GM12878 (cell line): ENCODE data around the gene HJV. TPM values are rescaled to one million over a fixed set of nuclear protein-coding genes. Genes with fewer than 3 reads are reported as not detected.
"Not testable (repeated sequence)": the region's sequence is repeated elsewhere in the genome, so short reads cannot be mapped to it uniquely, and the experiment has no call there.

ENCODE experiments used
- ATAC-seq: fragments of 200-7000 bp; cut with Tn5 transposase; 3 replicates; pipeline ENCODE4 v1.9.1; 2020; ENCODE audit warnings: mild to moderate bottlenecking, moderate library complexity
- Bru-seq: library from RNA; stranded (reverse); fragments of 400-500 nt; gene quantifications from one replicate; lab custom pipeline; 2021; lab: Mats Ljungman, UMichigan
- BruChase-seq, 2 experiments: library from RNA; stranded (reverse); fragments of 400-500 nt; gene quantifications; one replicate each; lab custom pipeline; 2021; lab: Mats Ljungman, UMichigan
- BruUV-seq: library from RNA; stranded (reverse); fragments of 400-500 nt; replicated peaks from 2 replicates; lab custom pipeline; 2021; lab: Mats Ljungman, UMichigan
- CTCF ChIA-PET: fragments of 300-600 bp; sonication (Branson Sonifier 250); formaldehyde crosslinking; extraction: SDS; loops from one replicate; lab custom pipeline; 2021; ENCODE audit warnings: inconsistent platforms; lab: Yijun Ruan, JAX
- POLR2A ChIA-PET: fragments of 350-600 bp; formaldehyde crosslinking; extraction: SDS; loops from one replicate; lab custom pipeline; 2021; ENCODE audit warnings: inconsistent platforms; lab: Charles Lee
- RAD21 ChIA-PET: fragments of 300-600 bp; sonication (Branson Sonifier 250); formaldehyde crosslinking; loops from one replicate; lab custom pipeline; 2023; ENCODE audit warnings: antibody characterized with exemption; ENCODE audit not compliant: unreplicated experiment; lab: Charles Lee
- SMC1A ChIA-PET: fragments of 300-600 bp; sonication (Branson Sonifier 250); formaldehyde crosslinking; loops from one replicate; lab custom pipeline; 2023; ENCODE audit not compliant: unreplicated experiment, uncharacterized antibody; lab: Charles Lee
- DNase-seq: peaks from one replicate; pipeline ENCODE4 v3.0.0-alpha.2; 2011; ENCODE audit warnings: low read depth, low spot score
- FAIRE-seq: peaks from 3 replicates; lab custom pipeline; 2011; peaks lifted over from hg19 to GRCh38; lab: Jason Lieb, UNC
- H2AFZ ChIP-seq: 2 replicates; pipeline ENCODE4 v1.6.0; 2011; ENCODE audit warnings: low read depth, low read length, control low read depth; ENCODE audit not compliant: control insufficient read depth
- H3K27ac ChIP-seq: 2 replicates; pipeline ENCODE4 v1.5.1; 2011; ENCODE audit warnings: control low read depth; ENCODE audit not compliant: control insufficient read depth, insufficient read depth
- H3K27me3 ChIP-seq, 2 experiments: replicated peaks in 1 of 2; 2 replicates each; pipeline versions ENCODE4 v1.6.0 to v1.6.1; 2011; ENCODE audit warnings: low read length in 1 of 2; ENCODE audit not compliant: control insufficient read depth in 2 of 2, insufficient read depth in 2 of 2
- H3K36me3 ChIP-seq, 2 experiments: 2 replicates each; pipeline ENCODE4 v1.5.1; 2011; ENCODE audit warnings: low read length in 1 of 2; ENCODE audit not compliant: control insufficient read depth in 2 of 2, insufficient read depth in 2 of 2
- H3K4me1 ChIP-seq: 2 replicates; pipeline ENCODE4 v1.6.1; 2011; ENCODE audit warnings: mild to moderate bottlenecking, low read length, moderate library complexity, mixed read lengths; ENCODE audit not compliant: control insufficient read depth, insufficient read depth
- H3K4me2 ChIP-seq: 2 replicates; pipeline ENCODE4 v1.6.0; 2011; ENCODE audit warnings: control low read depth; ENCODE audit not compliant: control insufficient read depth, insufficient read depth
- H3K4me3 ChIP-seq: fragments of 200-600 bp; sonication (generic); 2 replicates; pipeline ENCODE4 v1.5.1; 2016
- H3K79me2 ChIP-seq: 2 replicates; pipeline ENCODE4 v1.6.0; 2011; ENCODE audit warnings: low read length; ENCODE audit not compliant: control insufficient read depth, insufficient read depth
- H3K9ac ChIP-seq: 2 replicates; pipeline ENCODE4 v1.8.0; 2011; ENCODE audit warnings: low read length, control low read depth, mixed read lengths; ENCODE audit not compliant: control insufficient read depth, insufficient read depth
- H3K9me3 ChIP-seq: replicated peaks from 3 replicates; pipeline ENCODE4 v1.5.1; 2011; ENCODE audit warnings: mild to moderate bottlenecking, low read length; ENCODE audit not compliant: control insufficient read depth, insufficient read depth
- H4K20me1 ChIP-seq: 2 replicates; pipeline ENCODE4 v1.6.0; 2011; ENCODE audit not compliant: control insufficient read depth, insufficient read depth
- NR2C1 ChIP-seq: fragments of 450-650 bp; IDR thresholded peaks from 2 replicates; pipeline ENCODE4 v1.6.1; 2017; ENCODE audit warnings: antibody characterized with exemption, mild to moderate bottlenecking, moderate library complexity
- WGBS: methylation state at CpG from one replicate; pipeline ENCODE4 v1.1.6; 2016; ENCODE audit warnings: low lambda C conversion rate; ENCODE audit not compliant: insufficient replicate concordance, insufficient coverage; ENCODE audit errors: missing lambda C conversion rate; 5-methylcytosine and 5-hydroxymethylcytosine counted together
- in situ Hi-C: fragments of 300-500 bp; cut with MboI; formaldehyde crosslinking; loops from 9 replicates; pipeline ENCODE4 v1.14.3; 2018; ENCODE audit warnings: mixed read lengths
- intact Hi-C: fragments of 100-400 bp; cut with micrococcal nuclease; formaldehyde crosslinking; loops from one replicate; pipeline ENCODE4 v1.14.2; 2022; ENCODE audit not compliant: unreplicated experiment
- long read RNA-seq, 2 experiments: library from polyadenylated mRNA; unstranded; transcript quantifications; one replicate each; pipeline ENCODE4 v2.0.0, GENCODE V29; 2019 to 2020
- polyA minus RNA-seq, 3 experiments: library from RNA; depleted of rRNA, polyadenylated mRNA; stranded (reverse); fragments of >200 nt; gene quantifications; 2 replicates each; pipeline ENCODE4 v1.2.3, GENCODE V29; 2011
- polyA plus RNA-seq, 11 experiments: library from polyadenylated mRNA; depleted of rRNA in 4 of 11; unstranded in 6 of 11; stranded (reverse) in 5 of 11; fragments of >200 nt; fragmentation: Nextera tagmentation in 4 of 11; fragmentation: Illumina TruSeq in 1 of 11; extraction: Ambion mirVana in 4 of 11; extraction: Trizol in 1 of 11; gene quantifications; 1 replicate in 1 of 11; 2 replicates in 10 of 11; pipeline versions ENCODE4 v1.2.1 to v1.2.3, GENCODE V29; 2011 to 2016; ENCODE audit warnings: inconsistent platforms in 2 of 11, missing spikeins in 2 of 11, low read depth in 1 of 11
- total RNA-seq, 4 experiments: library from RNA; depleted of rRNA in 3 of 4; stranded (reverse); fragments of >200 nt in 3 of 4; fragmentation: Illumina TruSeq in 1 of 4; extraction: Trizol in 1 of 4; gene quantifications; 2 replicates each; pipeline versions ENCODE4 v1.2.1 to v1.2.3, GENCODE V29; 2013 to 2021

Gene HJV, protein sequence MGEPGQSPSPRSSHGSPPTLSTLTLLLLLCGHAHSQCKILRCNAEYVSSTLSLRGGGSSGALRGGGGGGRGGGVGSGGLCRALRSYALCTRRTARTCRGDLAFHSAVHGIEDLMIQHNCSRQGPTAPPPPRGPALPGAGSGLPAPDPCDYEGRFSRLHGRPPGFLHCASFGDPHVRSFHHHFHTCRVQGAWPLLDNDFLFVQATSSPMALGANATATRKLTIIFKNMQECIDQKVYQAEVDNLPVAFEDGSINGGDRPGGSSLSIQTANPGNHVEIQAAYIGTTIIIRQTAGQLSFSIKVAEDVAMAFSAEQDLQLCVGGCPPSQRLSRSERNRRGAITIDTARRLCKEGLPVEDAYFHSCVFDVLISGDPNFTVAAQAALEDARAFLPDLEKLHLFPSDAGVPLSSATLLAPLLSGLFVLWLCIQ
- not detected in 2 replicates for total RNA-seq (2013; cell fraction: nucleolus; rRNA removed)
- total RNA-seq (2014; rRNA removed) = 0.11 TPM in 1 of 2 replicates, not detected in the other
- not detected in 2 replicates for total RNA-seq (2014; rRNA removed; fragmentation: Illumina TruSeq; extraction: Trizol)
- not detected in 2 replicates for total RNA-seq (2021)
- not detected for polyA plus RNA-seq (2011; ENCODE audit: low read depth)
- not detected in 2 replicates for polyA plus RNA-seq (2011; rRNA removed)
- not detected in 2 replicates for polyA plus RNA-seq (2011; cell fraction: cytosol; rRNA removed)
- not detected in 2 replicates for polyA plus RNA-seq (2011; cell fraction: nucleus; rRNA removed)
- polyA plus RNA-seq (2012) = 0.08 TPM in 1 of 2 replicates, not detected in the other
- polyA plus RNA-seq (2014; fragmentation: Illumina TruSeq; extraction: Trizol) = not detected in 2 replicates
- not detected for polyA plus RNA-seq (2014; fragmentation: Nextera tagmentation; extraction: Ambion mirVana)
- polyA plus RNA-seq (2014; rRNA removed) = not detected in 2 replicates
- polyA plus RNA-seq (2016; fragmentation: Nextera tagmentation; extraction: Ambion mirVana) = not detected
- not detected in 2 replicates for polyA minus RNA-seq (2011; rRNA and poly(A)+ RNA removed)
- not detected in 2 replicates for polyA minus RNA-seq (2011; cell fraction: cytosol; rRNA and poly(A)+ RNA removed)
- not detected in 2 replicates for polyA minus RNA-seq (2011; cell fraction: nucleus; rRNA and poly(A)+ RNA removed)
- percentile 17 among the genes with signal in this experiment for Bru-seq, nascent RNA
- percentile 13 among the genes with signal in this experiment for BruChase-seq, experiment 1, labeled RNA remaining after a 6-hour chase
- percentile 18 among the genes with signal in this experiment for BruChase-seq, experiment 2, labeled RNA remaining after a 2-hour chase
- long read RNA-seq, experiment 1 = 0 reads
- long read RNA-seq, experiment 2, partial matches to known transcripts = 0 of 1 reads
- long read RNA-seq, experiment 2, other reads (novel, unspliced or antisense) = 1 of 1 reads

GRCh38 chr1:146021622-146022402 lies at the start of gene HJV:
HJV (minus strand) TSS chr1:146021735; CDS start chr1:146020231, 1,504 bp downstream.
- BruUV-seq = no TSS peak
- DNase-seq (no peak), FAIRE-seq (no peak), ATAC-seq (no peak)
- ChIA-PET SMC1A (interaction anchor here (1.1 to 2.4 kb wide), 4 partner anchors 10 to 130 kb away, joined by 3 to 21 read pairs (median 5); partner anchors contain the start of genes ANKRD34A and POLR3GL), CTCF (interaction anchor here (0.7 to 2.6 kb wide), 7 partner anchors 10 to 175 kb away, joined by 3 to 16 read pairs (median 4); partner anchors contain the start of gene RBM8A), RAD21 (interaction anchor here (1.1 kb wide), 1 partner anchor 163 kb away, joined by 3 read pairs; the partner anchor contains the start of gene PIAS3), POLR2A (interaction anchor here (0.6 to 1.4 kb wide), 2 partner anchors 13 to 67 kb away, joined by 3 read pairs; no protein-coding TSS in a partner anchor)
- Histone ChIP-seq H3K36me3 (no peaks in the 10 kb centered on the region), H3K9ac (no peak within 1 kb of the TSS), H3K4me3 (no peak within 1 kb of the TSS), H3K4me1 (no peaks in the 10 kb centered on the region), H3K9me3 (no peaks in the 10 kb centered on the region), H3K27me3 (peaks cover 4 to 9% of the 10 kb centered on the region in 2 experiments; a peak in 3 of 4 replicates), H3K27ac (no peak within 1 kb of the TSS), H3K79me2 (no peaks in the 10 kb centered on the region), H4K20me1 (no peaks in the 10 kb centered on the region), H2AFZ (no peak within 1 kb of the TSS), H3K4me2 (no peak within 1 kb of the TSS)
- 0% methylated on average over 3 of the region's 5 CpGs for WGBS
- intact Hi-C loops (no loop called here), in situ Hi-C loops (no loop called here)
- TF ChIP-seq NR2C1 = no peak

DNA sequence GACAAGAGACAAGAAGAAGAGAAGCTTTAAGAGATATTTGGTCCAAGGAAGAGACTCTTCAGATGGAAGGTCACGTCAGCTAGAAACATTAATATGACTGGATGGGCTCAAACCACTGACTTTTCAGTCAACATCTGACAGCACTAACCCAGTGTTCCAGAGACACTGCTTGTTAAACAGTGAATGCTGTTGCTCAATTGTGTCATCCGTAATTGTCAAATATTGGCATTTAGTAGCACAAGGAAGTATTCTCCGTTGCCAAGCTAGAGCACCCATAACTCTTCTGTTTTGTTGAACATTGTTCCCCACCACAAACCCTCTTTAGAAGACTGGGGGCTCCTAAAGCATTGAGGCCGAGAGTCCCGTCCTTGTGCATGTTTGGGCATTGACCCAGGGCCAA lies 37.6 kb upstream of the HJV start:
- in situ Hi-C loops, FAIRE-seq: not testable (repeated sequence)

More for the DNA sequence above, 37.6 kb upstream of the HJV start:
- H3K4me3 ChIP-seq, ATAC-seq, H2AFZ ChIP-seq, H3K36me3 ChIP-seq, SMC1A ChIA-PET, POLR2A ChIA-PET, CTCF ChIA-PET, H3K27ac ChIP-seq, RAD21 ChIA-PET, H4K20me1 ChIP-seq, intact Hi-C loops, H3K4me2 ChIP-seq, H3K9me3 ChIP-seq, H3K9ac ChIP-seq, BruUV-seq, H3K4me1 ChIP-seq, DNase-seq, H3K79me2 ChIP-seq, H3K27me3 ChIP-seq: not testable (repeated sequence)
- WGBS = 65% methylated on average over 5 of the region's 5 CpGs
